Measurements from ENCODE around the gene ARHGAP29.

ARHGAP29 gene

GRCh38 chr1:94235189-94236012 is 2.0 kb downstream of the ARHGAP29 start:
- DNase-seq: no peak

- no peak for DNase-seq
Observed at GRCh38 chr1:94234615-94235014, 2.8 kb downstream of the ARHGAP29 start.

GRCh38 chr1:94231746-94232145 is 5.6 kb downstream of the ARHGAP29 start:
- DNase-seq: no peak

- DNase-seq: no peak
Observed at GRCh38 chr1:94230920-94231319, 6.5 kb downstream of the ARHGAP29 start.

DNA sequence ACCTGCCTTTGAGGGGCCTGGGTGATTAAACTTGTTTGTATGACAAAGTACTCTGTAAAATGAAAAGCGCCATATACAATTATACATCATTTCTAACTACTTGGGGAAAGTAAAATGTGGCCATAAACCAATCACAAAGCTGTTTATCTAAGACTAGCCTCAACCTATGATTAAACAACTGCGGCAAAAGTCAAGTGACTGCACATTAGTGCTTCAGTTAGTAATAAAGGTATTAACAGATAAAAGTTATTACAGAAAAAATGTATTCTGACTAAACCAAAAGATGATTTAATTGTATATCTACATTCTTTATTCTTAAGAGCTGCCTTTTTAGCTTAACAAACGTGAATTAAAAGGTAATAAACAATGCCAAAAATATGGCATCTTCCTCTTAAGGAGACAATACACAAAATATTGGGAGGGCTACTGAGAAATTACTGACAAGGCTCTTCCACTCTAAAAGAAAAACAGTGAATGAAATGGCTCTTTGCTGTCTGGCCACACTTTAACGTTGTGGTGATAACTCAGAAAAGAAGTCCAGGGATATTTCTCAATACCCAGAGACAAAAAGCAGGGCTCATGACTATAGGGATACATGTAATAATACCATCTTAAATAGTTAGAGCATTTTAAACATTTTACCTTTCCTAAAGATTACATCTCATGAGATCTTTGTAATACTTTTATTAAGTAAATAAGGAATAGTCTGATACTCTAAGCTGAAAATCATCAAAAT is 8.6 kb downstream of the ARHGAP29 start:
- no peak for DNase-seq

- no peak for DNase-seq
Observed at GRCh38 chr1:94227624-94228023, 9.8 kb downstream of the ARHGAP29 start.

DNA sequence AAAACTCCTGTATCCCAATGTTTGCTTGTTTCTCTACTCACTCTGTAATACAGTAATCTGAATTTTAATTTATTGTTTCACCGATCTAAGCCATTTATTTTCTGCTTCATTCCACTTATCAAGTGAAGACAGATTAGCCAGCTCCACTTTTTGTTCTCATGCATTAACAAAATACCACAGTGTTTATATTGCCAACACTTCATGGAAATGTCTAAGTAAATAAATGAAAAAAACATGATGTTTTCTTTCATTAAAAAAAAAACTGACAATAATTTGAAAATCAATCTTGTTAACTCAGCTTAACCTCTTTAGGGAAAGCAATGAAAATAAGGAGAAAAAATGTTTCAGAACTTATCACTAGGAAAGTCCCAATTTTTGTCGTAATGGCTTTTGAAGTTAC is 11.5 kb downstream of the ARHGAP29 start:
- DNase-seq: no peak

GRCh38 chr1:94218332-94218731 is 19.1 kb downstream of the ARHGAP29 start:
- no peak for DNase-seq

DNA sequence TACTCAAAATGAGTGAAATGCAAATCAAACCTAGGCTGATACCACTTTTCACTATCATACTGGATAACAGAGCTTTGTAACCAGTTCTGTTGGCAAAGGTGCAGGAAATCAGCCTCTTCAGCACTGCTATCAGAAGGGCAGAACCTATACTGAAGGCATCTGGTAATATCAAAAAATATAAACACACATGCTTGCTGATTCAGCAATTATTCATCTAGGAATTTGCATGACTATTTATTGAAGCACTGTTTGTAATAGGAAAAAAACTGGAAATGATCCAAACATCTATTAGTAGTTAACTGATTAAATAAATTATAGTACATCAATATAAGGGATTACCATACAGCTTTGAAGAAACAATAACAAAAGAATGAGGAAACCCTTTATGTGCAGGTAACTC is 21.4 kb downstream of the ARHGAP29 start:
- no peak for DNase-seq

GRCh38 chr1:94209982-94210381 is 27.4 kb downstream of the ARHGAP29 start:
- DNase-seq: no peak

- DNase-seq: no peak
Observed at GRCh38 chr1:94209425-94209824, 28.0 kb downstream of the ARHGAP29 start.

DNA sequence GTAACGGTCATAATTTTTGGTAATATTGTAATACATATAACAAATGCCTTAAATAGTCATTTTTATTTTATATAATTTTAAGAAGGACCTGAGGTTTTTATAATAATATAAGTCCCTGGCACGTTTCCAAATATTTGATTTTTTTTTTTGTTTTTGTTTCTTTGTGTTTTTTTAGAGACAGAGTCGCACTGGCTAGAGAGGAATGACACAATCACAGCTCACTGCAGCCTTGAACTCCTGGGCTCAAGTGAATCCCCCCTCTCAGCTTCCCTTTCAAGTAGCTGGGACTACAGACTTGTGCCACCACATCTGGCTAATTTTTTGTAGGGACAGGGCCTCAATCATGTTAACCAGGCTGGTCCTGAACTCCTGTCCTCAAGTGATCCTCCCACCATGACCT is 29.7 kb downstream of the ARHGAP29 start:
- no peak for DNase-seq

GRCh38 chr1:94205639-94206038 is 31.7 kb downstream of the ARHGAP29 start:
- DNase-seq: no peak

DNA sequence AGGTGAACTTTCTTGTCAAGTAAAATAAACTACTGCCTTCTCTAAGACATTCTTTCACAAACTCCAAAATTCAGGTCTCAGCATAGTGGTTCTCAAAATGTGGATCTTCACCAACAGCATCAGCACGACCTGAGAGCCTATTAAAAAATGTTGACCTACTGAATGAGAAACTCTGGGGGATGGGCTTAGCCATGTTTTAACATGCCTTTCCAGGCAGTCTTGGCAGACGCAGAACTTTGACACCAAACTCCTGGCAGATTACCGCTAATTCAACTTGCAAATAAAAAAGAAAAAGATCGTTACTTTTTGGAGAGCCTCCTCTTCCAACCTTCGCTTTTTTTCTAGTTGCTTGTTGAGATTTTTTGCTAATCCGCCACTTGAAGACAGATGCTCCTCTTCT is 35.1 kb downstream of the ARHGAP29 start:
- no peak for DNase-seq

- DNase-seq: no peak
Observed at GRCh38 chr1:94199398-94199797, 38.0 kb downstream of the ARHGAP29 start.

DNA sequence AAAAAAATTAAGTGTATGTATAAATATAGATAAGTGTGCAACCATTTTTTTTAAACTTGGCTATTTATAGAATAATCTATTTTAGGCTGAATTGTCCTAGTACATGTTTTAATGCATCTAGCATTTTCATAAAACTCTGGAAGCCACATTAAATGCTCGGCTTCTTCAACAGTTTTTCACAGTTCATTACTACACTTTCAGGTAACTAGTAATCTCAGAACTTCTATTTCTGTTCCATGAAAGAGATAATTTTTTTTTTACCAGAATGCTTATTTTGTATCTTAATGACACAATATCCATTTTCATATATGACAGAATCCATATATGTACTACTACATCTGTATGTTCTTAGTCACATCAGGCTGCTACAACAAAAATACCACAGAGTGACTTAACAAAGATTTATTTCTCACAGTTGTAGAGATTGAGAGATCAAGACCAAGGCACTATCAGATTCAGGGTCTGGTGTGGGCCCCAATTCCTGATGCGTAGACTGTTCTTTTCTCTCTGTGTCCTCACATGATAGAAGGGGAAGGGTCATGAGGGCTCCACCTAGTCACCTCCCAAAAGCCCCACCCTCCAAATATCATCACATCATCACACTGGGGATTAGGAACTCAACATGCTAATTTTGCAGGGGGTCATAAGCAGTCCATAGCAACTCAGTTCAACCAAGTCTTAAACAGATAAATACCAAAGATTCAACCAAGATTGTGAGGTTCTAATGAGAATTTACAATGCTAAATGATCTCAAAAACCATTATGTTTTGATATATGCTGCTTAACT is 43.1 kb downstream of the ARHGAP29 start:
- no peak for DNase-seq

DNA sequence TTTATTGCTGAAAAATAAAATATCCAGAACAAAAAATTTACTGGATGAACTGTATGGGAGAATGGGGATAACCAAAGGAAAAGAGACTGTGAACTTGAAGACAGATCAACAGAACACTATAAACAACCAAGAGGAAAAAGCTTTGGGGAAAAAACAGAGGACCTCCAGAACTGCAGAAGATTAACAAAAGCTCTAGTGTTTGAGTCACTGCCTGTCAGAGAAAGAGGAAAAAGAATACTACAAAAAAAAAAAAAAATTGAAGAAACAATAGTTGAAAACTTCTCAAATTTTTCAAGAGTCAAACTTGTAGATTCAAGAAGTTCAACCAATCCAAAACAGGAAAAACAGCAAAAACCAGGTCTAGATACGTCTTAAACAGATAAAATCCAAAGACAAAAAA is 44.3 kb downstream of the ARHGAP29 start:
- DNase-seq: no peak

GRCh38 chr1:94191216-94191615 is 46.2 kb downstream of the ARHGAP29 start:
- DNase-seq: no peak

DNA sequence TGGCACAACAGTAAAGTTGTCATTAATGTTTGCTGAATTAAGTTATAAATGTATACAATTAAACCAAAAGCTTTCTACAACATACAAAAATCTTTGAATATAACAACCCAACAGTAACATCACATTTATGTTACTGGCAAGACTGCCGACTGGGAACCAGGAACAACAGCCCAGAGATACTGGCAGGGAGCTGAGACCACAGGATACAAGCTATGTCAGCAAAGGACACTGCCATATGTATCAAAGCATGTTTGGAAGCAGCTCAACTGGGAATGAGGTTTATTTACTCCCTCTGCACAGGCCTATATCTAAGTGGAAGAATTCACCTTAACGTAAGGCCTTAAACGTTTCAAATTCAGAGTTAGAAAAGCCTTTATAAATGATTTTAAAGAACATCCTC is 50.4 kb downstream of the ARHGAP29 start:
- DNase-seq: no peak

DNA sequence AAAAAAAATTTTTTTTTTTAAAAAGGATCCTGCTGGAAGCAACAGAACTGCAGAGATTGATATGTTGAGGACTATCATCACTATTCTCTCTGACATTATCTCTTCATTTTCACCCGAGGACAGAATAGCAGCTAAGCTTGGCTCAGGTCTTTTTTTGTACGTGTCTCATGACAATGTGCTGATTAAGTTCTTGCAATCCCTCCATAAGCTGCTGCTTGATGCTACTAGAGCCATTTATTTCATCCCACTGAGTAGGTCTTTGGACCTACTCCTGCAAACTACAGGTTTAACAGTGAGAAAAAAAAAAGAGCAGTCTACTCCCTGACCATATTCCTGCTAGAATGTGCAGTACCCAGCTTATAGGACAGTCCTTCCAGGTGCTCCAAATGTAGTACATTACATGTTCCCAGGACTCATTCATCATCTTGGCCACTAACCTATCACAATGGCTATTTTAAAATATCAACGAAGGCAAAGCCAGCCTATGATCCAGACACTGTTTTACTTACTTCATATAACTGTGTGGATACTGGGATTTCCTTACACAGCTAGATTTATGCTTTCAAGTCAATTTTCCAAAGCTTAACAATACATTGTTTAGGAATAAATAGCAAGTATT is 54.1 kb downstream of the ARHGAP29 start:
- DNase-seq: no peak

DNA sequence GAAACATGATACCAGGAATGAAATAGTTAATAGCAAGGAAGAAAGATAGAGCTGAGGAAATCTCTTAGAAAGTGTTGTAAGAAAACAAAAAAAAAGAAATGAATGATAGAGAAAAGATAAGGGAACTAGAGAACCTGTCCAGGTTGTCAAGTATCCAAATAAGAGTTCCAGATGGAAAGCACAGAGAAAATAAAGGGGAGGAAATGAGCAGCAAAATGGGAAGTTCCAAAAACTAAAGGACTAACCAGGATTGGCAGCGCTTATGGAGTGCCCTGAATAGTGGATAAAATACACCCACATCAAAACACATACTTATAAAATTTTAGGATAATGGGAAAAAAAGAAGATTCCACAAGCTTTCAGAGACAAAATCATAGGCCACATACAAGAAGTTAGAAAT is 55.2 kb downstream of the ARHGAP29 start:
- no peak for DNase-seq

- DNase-seq: no peak
Observed at GRCh38 chr1:94180650-94181049, 56.7 kb downstream of the ARHGAP29 start.

GRCh38 chr1:94178901-94179300 is 58.5 kb downstream of the ARHGAP29 start:
- DNase-seq: no peak

All from NCI-H2227 treated with DMSO at 0.1 percent for 48 hours (cell line).